Measurements from ENCODE around the gene PALS2.

DNA sequence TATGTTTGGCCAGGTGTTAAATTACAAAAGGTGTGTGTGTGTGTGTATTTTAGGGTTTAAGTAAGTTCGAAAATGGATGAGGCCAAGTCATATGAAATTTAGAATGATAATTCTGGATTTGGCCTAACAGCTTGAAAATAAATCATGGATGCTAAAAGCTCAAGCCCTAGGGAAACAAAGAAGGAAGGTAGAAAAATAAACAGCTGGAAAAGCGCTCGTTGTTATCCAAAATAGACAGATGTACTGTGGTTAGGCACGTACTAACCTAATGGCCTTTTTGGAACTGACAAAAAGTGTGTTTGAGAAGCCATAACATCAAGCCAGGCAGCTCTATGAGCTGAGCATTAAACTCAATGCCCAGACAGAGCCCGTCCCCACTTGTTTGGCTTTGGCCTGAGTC is 17.5 kb upstream of the PALS2 start:
- no peak for TF ChIP-seq POLR2A (IDR thresholded peaks at IDR 0.05; ENCODE audit: extremely low read depth, insufficient read length)
- TF ChIP-seq CTCF (IDR thresholded peaks at IDR 0.05; ENCODE audit: low read depth, low read length) = no peak
